GM23338 (cell line): ENCODE data around the gene WDR54. TPM values are rescaled to one million over a fixed set of nuclear protein-coding genes. Genes with fewer than 3 reads are reported as not detected.

Experiments
- ATAC-seq: fragments of 200-7000 bp; cut with Tn5 transposase; 3 replicates; pipeline ENCODE4 v1.9.1; 2020
- DNase-seq: peaks from one replicate; pipeline ENCODE4 v3.0.0-alpha.2; 2015; ENCODE audit warnings: low spot score
- H2AFZ ChIP-seq: fragments of 200-600 bp; sonication (generic); 2 replicates; pipeline ENCODE4 v1.8.0; 2016; ENCODE audit warnings: antibody characterized with exemption, mild to moderate bottlenecking, moderate library complexity
- H3F3A ChIP-seq: fragments of 200-600 bp; sonication (generic); replicated peaks from 2 replicates; pipeline ENCODE4 v1.8.0; 2017; ENCODE audit warnings: antibody characterized with exemption, mixed run types, low read depth
- H3K27ac ChIP-seq: fragments of 200-600 bp; sonication (generic); 2 replicates; pipeline ENCODE4 v1.6.1; 2016; ENCODE audit warnings: low read depth
- H3K27me3 ChIP-seq: fragments of 200-600 bp; sonication (generic); 2 replicates; pipeline ENCODE4 v1.8.0; 2016; ENCODE audit warnings: mild to moderate bottlenecking, mixed run types, moderate library complexity; ENCODE audit not compliant: insufficient read depth
- H3K36me3 ChIP-seq: fragments of 200-600 bp; sonication (generic); 2 replicates; pipeline ENCODE4 v1.8.0; 2016; ENCODE audit warnings: mild to moderate bottlenecking; ENCODE audit not compliant: insufficient read depth
- H3K4me1 ChIP-seq: fragments of 200-600 bp; sonication (generic); 2 replicates; pipeline ENCODE4 v1.8.0; 2016; ENCODE audit warnings: mild to moderate bottlenecking, moderate library complexity; ENCODE audit not compliant: insufficient read depth
- H3K4me2 ChIP-seq: fragments of 200-600 bp; sonication (generic); 2 replicates; pipeline ENCODE4 v1.7.1; 2017; ENCODE audit warnings: mixed run types
- H3K4me3 ChIP-seq: fragments of 200-600 bp; sonication (generic); 2 replicates; pipeline ENCODE4 v1.6.1; 2016; ENCODE audit warnings: mixed run types
- H3K79me2 ChIP-seq: fragments of 200-600 bp; sonication (generic); replicated peaks from 2 replicates; pipeline ENCODE4 v1.8.0; 2017; ENCODE audit warnings: mild to moderate bottlenecking; ENCODE audit not compliant: insufficient read depth
- H3K9me2 ChIP-seq: fragments of 200-600 bp; sonication (generic); 2 replicates; pipeline ENCODE4 v1.8.0; 2017; ENCODE audit not compliant: insufficient read depth
- H4K20me1 ChIP-seq: fragments of 200-600 bp; sonication (generic); replicated peaks from 2 replicates; pipeline ENCODE4 v1.8.0; 2017; ENCODE audit warnings: mild to moderate bottlenecking; ENCODE audit not compliant: insufficient read depth
- H3K27ac Mint-ChIP-seq: 2 replicates; pipeline ENCODE4 v1.8.0; 2020; ENCODE audit warnings: inconsistent platforms, mild to moderate bottlenecking, moderate library complexity, mixed read lengths
- H3K27me3 Mint-ChIP-seq: 3 replicates; pipeline ENCODE4 v1.8.0; 2022; ENCODE audit warnings: low read depth, mild to moderate bottlenecking, moderate library complexity, mixed read lengths, inconsistent platforms; ENCODE audit not compliant: insufficient read depth, poor library complexity
- H3K36me3 Mint-ChIP-seq: 3 replicates; pipeline ENCODE4 v1.8.0; 2021; ENCODE audit warnings: low read depth, mild to moderate bottlenecking, inconsistent platforms, moderate library complexity, mixed read lengths
- H3K4me1 Mint-ChIP-seq: 3 replicates; pipeline ENCODE4 v1.8.0; 2020; ENCODE audit warnings: mild to moderate bottlenecking, inconsistent platforms, mixed read lengths
- H3K4me3 Mint-ChIP-seq: 3 replicates; pipeline ENCODE4 v1.8.0; 2021; ENCODE audit warnings: moderate library complexity, mild to moderate bottlenecking, inconsistent platforms, mixed read lengths
- H3K9me3 Mint-ChIP-seq: 3 replicates; pipeline ENCODE4 v1.8.0; 2020; ENCODE audit warnings: moderate library complexity, mild to moderate bottlenecking, inconsistent platforms, mixed read lengths
- ETS1 ChIP-seq: IDR thresholded peaks from 2 replicates; pipeline ENCODE4 v1.6.1; 2016; ENCODE audit warnings: antibody characterized with exemption
- NANOG ChIP-seq: IDR thresholded peaks from 2 replicates; pipeline ENCODE4 v1.6.1; 2016; ENCODE audit warnings: antibody characterized with exemption, borderline replicate concordance
- POLR2AphosphoS5 ChIP-seq: IDR thresholded peaks from 2 replicates; pipeline ENCODE4 v1.6.1; 2016; ENCODE audit warnings: antibody characterized with exemption, low read depth
- STAT1 ChIP-seq: IDR thresholded peaks from one replicate; pipeline ENCODE4 v1.6.1; 2016; ENCODE audit warnings: antibody characterized with exemption; ENCODE audit not compliant: unreplicated experiment
- polyA plus RNA-seq: library from polyadenylated mRNA; unstranded; fragments of >200 nt; fragmentation: Nextera tagmentation; extraction: Ambion mirVana; gene quantifications from 2 replicates; pipeline ENCODE4 v1.2.1, GENCODE V29; 2016
- total RNA-seq: library from RNA; depleted of rRNA; stranded (reverse); fragments of >200 nt; shearing (Covaris generic); gene quantifications from 2 replicates; pipeline ENCODE4 v1.2.3, GENCODE V29; 2014
- TF ChIP-seq, protein P1 (sequence below), 2 experiments: fragments of 200-600 bp in 1 of 2; sonication (generic) in 1 of 2; conservative IDR thresholded peaks; 2 replicates each; pipeline versions ENCODE4 v1.5.1 to v1.6.1; 2016 to 2017; ENCODE audit warnings: antibody characterized with exemption in 2 of 2, low read depth in 2 of 2, mild to moderate bottlenecking in 2 of 2, moderate library complexity in 1 of 2
- TF ChIP-seq, protein P2 (sequence below): fragments of 250-450 bp; sonication (Bioruptor Pico); IDR thresholded peaks from 2 replicates; pipeline ENCODE4 v1.5.0; 2020; ENCODE audit warnings: mild to moderate bottlenecking, moderate library complexity

WDR54 gene
- total and polyA plus RNA-seq, 2 experiments from 2014 or later = 41.3 to 42.6 TPM

- no peaks in the 10 kb centered on the region for H3K36me3 ChIP-seq
- peaks cover 13% of the 10 kb centered on the region; the same call in 2 of the 3 replicates for H3K4me1 Mint-ChIP-seq
- peak overlapping the region; percentile 71 for H3K4me3 ChIP-seq
- H3K9me2 ChIP-seq = no peaks in the 10 kb centered on the region
- H3K4me2 ChIP-seq = peak overlapping the region; percentile 96
- H3F3A ChIP-seq = 0 out of 2 replicates have a peak, but pooled peaks cover 2% of the 10 kb centered on the region
- DNase-seq (peak; percentile 81), ATAC-seq (peak; percentile 75)
- H3K79me2 ChIP-seq = no peaks in the 10 kb centered on the region
- peak overlapping the region; percentile 73 for H3K4me3 Mint-ChIP-seq
- H3K27me3 Mint-ChIP-seq = peaks cover 34% of the 10 kb centered on the region
- H3K27ac Mint-ChIP-seq = no peak overlapping the region
- H3K36me3 Mint-ChIP-seq = no peaks in the 10 kb centered on the region
- H2AFZ ChIP-seq = peak overlapping the region; percentile 97
- H3K27ac ChIP-seq = no peak overlapping the region
- H4K20me1 ChIP-seq = no peaks in the 10 kb centered on the region
- H3K27me3 ChIP-seq = peaks cover 38% of the 10 kb centered on the region
- no peaks in the 10 kb centered on the region for H3K9me3 Mint-ChIP-seq
- H3K4me1 ChIP-seq = peaks cover 16% of the 10 kb centered on the region
- TF ChIP-seq, protein P1, sequence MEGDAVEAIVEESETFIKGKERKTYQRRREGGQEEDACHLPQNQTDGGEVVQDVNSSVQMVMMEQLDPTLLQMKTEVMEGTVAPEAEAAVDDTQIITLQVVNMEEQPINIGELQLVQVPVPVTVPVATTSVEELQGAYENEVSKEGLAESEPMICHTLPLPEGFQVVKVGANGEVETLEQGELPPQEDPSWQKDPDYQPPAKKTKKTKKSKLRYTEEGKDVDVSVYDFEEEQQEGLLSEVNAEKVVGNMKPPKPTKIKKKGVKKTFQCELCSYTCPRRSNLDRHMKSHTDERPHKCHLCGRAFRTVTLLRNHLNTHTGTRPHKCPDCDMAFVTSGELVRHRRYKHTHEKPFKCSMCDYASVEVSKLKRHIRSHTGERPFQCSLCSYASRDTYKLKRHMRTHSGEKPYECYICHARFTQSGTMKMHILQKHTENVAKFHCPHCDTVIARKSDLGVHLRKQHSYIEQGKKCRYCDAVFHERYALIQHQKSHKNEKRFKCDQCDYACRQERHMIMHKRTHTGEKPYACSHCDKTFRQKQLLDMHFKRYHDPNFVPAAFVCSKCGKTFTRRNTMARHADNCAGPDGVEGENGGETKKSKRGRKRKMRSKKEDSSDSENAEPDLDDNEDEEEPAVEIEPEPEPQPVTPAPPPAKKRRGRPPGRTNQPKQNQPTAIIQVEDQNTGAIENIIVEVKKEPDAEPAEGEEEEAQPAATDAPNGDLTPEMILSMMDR (conservative IDR thresholded peaks at IDR 0.05; ENCODE audit: low read depth in 2 of 2) = peak in 1 of 2 experiments; percentile 61; a peak in 3 of 4 replicates
- TF ChIP-seq, protein P2, sequence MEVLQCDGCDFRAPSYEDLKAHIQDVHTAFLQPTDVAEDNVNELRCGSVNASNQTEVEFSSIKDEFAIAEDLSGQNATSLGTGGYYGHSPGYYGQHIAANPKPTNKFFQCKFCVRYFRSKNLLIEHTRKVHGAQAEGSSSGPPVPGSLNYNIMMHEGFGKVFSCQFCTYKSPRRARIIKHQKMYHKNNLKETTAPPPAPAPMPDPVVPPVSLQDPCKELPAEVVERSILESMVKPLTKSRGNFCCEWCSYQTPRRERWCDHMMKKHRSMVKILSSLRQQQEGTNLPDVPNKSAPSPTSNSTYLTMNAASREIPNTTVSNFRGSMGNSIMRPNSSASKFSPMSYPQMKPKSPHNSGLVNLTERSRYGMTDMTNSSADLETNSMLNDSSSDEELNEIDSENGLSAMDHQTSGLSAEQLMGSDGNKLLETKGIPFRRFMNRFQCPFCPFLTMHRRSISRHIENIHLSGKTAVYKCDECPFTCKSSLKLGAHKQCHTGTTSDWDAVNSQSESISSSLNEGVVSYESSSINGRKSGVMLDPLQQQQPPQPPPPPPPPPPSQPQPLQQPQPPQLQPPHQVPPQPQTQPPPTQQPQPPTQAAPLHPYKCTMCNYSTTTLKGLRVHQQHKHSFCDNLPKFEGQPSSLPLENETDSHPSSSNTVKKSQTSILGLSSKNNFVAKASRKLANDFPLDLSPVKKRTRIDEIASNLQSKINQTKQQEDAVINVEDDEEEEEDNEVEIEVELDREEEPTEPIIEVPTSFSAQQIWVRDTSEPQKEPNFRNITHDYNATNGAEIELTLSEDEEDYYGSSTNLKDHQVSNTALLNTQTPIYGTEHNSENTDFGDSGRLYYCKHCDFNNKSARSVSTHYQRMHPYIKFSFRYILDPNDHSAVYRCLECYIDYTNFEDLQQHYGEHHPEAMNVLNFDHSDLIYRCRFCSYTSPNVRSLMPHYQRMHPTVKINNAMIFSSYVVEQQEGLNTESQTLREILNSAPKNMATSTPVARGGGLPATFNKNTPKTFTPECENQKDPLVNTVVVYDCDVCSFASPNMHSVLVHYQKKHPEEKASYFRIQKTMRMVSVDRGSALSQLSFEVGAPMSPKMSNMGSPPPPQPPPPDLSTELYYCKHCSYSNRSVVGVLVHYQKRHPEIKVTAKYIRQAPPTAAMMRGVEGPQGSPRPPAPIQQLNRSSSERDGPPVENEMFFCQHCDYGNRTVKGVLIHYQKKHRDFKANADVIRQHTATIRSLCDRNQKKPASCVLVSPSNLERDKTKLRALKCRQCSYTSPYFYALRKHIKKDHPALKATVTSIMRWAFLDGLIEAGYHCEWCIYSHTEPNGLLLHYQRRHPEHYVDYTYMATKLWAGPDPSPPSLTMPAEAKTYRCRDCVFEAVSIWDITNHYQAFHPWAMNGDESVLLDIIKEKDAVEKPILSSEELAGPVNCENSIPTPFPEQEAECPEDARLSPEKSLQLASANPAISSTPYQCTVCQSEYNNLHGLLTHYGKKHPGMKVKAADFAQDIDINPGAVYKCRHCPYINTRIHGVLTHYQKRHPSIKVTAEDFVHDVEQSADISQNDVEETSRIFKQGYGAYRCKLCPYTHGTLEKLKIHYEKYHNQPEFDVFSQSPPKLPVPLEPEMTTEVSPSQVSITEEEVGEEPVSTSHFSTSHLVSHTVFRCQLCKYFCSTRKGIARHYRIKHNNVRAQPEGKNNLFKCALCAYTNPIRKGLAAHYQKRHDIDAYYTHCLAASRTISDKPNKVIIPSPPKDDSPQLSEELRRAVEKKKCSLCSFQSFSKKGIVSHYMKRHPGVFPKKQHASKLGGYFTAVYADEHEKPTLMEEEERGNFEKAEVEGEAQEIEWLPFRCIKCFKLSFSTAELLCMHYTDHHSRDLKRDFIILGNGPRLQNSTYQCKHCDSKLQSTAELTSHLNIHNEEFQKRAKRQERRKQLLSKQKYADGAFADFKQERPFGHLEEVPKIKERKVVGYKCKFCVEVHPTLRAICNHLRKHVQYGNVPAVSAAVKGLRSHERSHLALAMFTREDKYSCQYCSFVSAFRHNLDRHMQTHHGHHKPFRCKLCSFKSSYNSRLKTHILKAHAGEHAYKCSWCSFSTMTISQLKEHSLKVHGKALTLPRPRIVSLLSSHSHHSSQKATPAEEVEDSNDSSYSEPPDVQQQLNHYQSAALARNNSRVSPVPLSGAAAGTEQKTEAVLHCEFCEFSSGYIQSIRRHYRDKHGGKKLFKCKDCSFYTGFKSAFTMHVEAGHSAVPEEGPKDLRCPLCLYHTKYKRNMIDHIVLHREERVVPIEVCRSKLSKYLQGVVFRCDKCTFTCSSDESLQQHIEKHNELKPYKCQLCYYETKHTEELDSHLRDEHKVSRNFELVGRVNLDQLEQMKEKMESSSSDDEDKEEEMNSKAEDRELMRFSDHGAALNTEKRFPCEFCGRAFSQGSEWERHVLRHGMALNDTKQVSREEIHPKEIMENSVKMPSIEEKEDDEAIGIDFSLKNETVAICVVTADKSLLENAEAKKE (CRISPR knock-in tag) = no peak
- no peak for TF ChIP-seq NANOG
- TF ChIP-seq POLR2AphosphoS5 = peak; percentile 61; the same call in 1 of the 2 replicates
- TF ChIP-seq ETS1 = no peak
- no peak for TF ChIP-seq STAT1
These were observed 6.4 kb upstream of the WDR54 start for GRCh38 chr2:74414881-74415761.
